OCI-LY1 (cell line): ENCODE measurements around the gene SYT6.

Experiments
- EZH2 ChIP-seq: fragments of 200-600 bp; sonication (generic), shearing (Covaris generic); IDR thresholded peaks from 2 replicates; pipeline ENCODE4 v1.8.0; 2017; ENCODE audit warnings: borderline replicate concordance, mixed run types, mild to moderate bottlenecking, antibody characterized with exemption, low read length, moderate library complexity, mixed read lengths
- TF ChIP-seq, protein P1 (sequence below): fragments of 200-600 bp; sonication (generic), shearing (Covaris generic); IDR thresholded peaks from 2 replicates; pipeline ENCODE4 v1.5.1; 2017; ENCODE audit warnings: mild to moderate bottlenecking, antibody characterized with exemption, low read length, moderate library complexity, mixed read lengths

DNA sequence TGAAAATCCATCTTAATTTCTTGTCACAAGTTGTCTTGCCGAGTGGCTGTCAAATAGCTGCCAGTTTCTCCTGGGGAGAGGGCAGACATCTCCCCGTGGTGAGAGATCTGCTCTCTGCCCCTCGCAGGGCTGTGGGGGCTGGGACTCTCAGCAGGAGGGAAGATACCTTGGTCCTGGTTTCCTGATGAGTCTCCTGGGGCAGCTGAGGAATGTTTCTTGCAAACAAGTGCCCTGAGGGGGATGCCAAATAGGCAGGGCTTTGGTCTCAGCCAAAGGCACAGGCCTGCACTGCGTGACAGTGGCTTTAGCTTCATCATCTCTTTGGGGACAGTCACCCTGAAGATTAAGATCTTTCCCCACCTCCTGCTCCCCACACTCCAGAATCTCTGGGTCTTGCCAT, 40.9 kb downstream of the SYT6 start:
- TF ChIP-seq, protein P1, sequence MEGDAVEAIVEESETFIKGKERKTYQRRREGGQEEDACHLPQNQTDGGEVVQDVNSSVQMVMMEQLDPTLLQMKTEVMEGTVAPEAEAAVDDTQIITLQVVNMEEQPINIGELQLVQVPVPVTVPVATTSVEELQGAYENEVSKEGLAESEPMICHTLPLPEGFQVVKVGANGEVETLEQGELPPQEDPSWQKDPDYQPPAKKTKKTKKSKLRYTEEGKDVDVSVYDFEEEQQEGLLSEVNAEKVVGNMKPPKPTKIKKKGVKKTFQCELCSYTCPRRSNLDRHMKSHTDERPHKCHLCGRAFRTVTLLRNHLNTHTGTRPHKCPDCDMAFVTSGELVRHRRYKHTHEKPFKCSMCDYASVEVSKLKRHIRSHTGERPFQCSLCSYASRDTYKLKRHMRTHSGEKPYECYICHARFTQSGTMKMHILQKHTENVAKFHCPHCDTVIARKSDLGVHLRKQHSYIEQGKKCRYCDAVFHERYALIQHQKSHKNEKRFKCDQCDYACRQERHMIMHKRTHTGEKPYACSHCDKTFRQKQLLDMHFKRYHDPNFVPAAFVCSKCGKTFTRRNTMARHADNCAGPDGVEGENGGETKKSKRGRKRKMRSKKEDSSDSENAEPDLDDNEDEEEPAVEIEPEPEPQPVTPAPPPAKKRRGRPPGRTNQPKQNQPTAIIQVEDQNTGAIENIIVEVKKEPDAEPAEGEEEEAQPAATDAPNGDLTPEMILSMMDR: no peak
- TF ChIP-seq EZH2: no peak
